ENCODE measurements around the gene BAG5.

DNA sequence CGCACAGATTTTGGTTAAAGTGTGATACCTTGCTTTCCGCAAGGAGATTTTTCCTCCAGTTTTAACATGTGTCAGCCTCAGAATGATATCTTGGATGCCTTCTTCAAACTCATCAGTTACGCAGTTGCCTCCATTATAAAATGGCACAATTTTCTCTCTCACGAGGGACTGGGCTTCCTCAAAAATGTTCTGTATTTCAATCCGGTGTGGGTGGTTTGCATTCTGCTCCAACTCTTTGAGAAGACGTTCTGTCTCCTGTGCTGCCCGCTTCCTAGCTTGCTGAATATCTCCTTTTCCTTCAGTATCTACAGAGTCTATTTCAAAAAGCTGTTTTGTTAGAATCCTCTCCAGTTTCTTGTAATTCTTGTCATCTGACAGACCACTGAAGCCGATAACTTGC lies 1.8 kb downstream of the BAG5 start:
- TF ChIP-seq POLR2A (IDR thresholded peaks at IDR 0.05) (no peak), CTCF (IDR thresholded peaks at IDR 0.05) (no peak)

Measured in uterus (tissue), 2 donors.